Astrocyte (in vitro differentiated cells and primary cell): Measurements from ENCODE around the gene DPH5. TPM values are rescaled to one million over a fixed set of nuclear protein-coding genes. Genes with fewer than 3 reads are reported as not detected.

Source experiments
- DNase-seq: peaks from one replicate; pipeline ENCODE4 v3.0.0-alpha.2; 2010; ENCODE audit warnings: low read depth
- FAIRE-seq: peaks from 2 replicates; lab custom pipeline; 2011; peaks lifted over from hg19 to GRCh38; lab: Jason Lieb, UNC
- H2AFZ ChIP-seq: 2 replicates; pipeline ENCODE4 v1.6.0; 2012; ENCODE audit warnings: low read depth, low read length, inconsistent platforms
- H3K27ac ChIP-seq: 2 replicates; pipeline ENCODE4 v1.5.1; 2011; ENCODE audit warnings: low read depth, low read length, inconsistent platforms
- H3K27me3 ChIP-seq: 2 replicates; pipeline ENCODE4 v1.6.0; 2011; ENCODE audit warnings: low read length, inconsistent platforms; ENCODE audit not compliant: insufficient read depth
- H3K36me3 ChIP-seq: 2 replicates; pipeline ENCODE4 v1.5.1; 2011; ENCODE audit warnings: low read length, inconsistent platforms; ENCODE audit not compliant: insufficient read depth
- H3K4me1 ChIP-seq: 2 replicates; pipeline ENCODE4 v1.5.1; 2011; ENCODE audit warnings: low read length, inconsistent platforms; ENCODE audit not compliant: insufficient read depth
- H3K4me2 ChIP-seq: 2 replicates; pipeline ENCODE4 v1.6.0; 2012; ENCODE audit warnings: low read length, inconsistent platforms
- H3K4me3 ChIP-seq: 2 replicates; pipeline ENCODE4 v1.5.1; 2011; ENCODE audit warnings: low read depth, mild to moderate bottlenecking, low read length, inconsistent platforms; ENCODE audit not compliant: insufficient read depth
- H3K79me2 ChIP-seq: 2 replicates; pipeline ENCODE4 v1.6.0; 2012; ENCODE audit warnings: mild to moderate bottlenecking, low read length, inconsistent platforms; ENCODE audit not compliant: insufficient read depth
- H3K9ac ChIP-seq: 2 replicates; pipeline ENCODE4 v1.6.0; 2012; ENCODE audit warnings: mild to moderate bottlenecking, low read length, inconsistent platforms
- H3K9me3 ChIP-seq: 2 replicates; pipeline ENCODE4 v1.5.1; 2012; ENCODE audit warnings: low read depth, mild to moderate bottlenecking, low read length, inconsistent platforms; ENCODE audit not compliant: insufficient read depth
- H4K20me1 ChIP-seq: 2 replicates; pipeline ENCODE4 v1.6.0; 2012; ENCODE audit warnings: low read length, inconsistent platforms; ENCODE audit not compliant: insufficient read depth
- H3K27ac Mint-ChIP-seq: one replicate; pipeline ENCODE4 v1.8.0; 2021; ENCODE audit warnings: mild to moderate bottlenecking, mixed read lengths; ENCODE audit not compliant: unreplicated experiment
- H3K27me3 Mint-ChIP-seq: one replicate; pipeline ENCODE4 v1.8.0; 2021; ENCODE audit warnings: low read depth, mixed read lengths; ENCODE audit not compliant: unreplicated experiment
- H3K36me3 Mint-ChIP-seq: one replicate; pipeline ENCODE4 v1.8.0; 2021; ENCODE audit warnings: low read depth, mixed read lengths; ENCODE audit not compliant: unreplicated experiment
- H3K4me1 Mint-ChIP-seq: one replicate; pipeline ENCODE4 v1.8.0; 2021; ENCODE audit warnings: low read depth, mixed read lengths; ENCODE audit not compliant: unreplicated experiment
- H3K4me3 Mint-ChIP-seq: one replicate; pipeline ENCODE4 v1.8.0; 2021; ENCODE audit warnings: mild to moderate bottlenecking, moderate library complexity, mixed read lengths; ENCODE audit not compliant: unreplicated experiment
- H3K9me3 Mint-ChIP-seq: one replicate; pipeline ENCODE4 v1.8.0; 2021; ENCODE audit warnings: mild to moderate bottlenecking, mixed read lengths; ENCODE audit not compliant: unreplicated experiment
- EZH2 ChIP-seq: IDR thresholded peaks from 2 replicates; pipeline ENCODE4 v1.6.1; 2012; ENCODE audit warnings: mild to moderate bottlenecking, low read length, inconsistent platforms; ENCODE audit not compliant: insufficient read depth
- total RNA-seq: library from RNA; stranded (reverse); gene quantifications from 2 replicates; pipeline ENCODE4 v1.2.1, GENCODE V29; 2021
- TF ChIP-seq, protein P1 (sequence below): IDR thresholded peaks from 2 replicates; pipeline ENCODE4 v1.5.1; 2011; ENCODE audit warnings: low read depth, mild to moderate bottlenecking, inconsistent platforms, low read length, moderate library complexity; ENCODE audit not compliant: insufficient read depth

Gene DPH5
- total RNA-seq, 1 donor from 2014 or later: 29.6 TPM

DNA sequence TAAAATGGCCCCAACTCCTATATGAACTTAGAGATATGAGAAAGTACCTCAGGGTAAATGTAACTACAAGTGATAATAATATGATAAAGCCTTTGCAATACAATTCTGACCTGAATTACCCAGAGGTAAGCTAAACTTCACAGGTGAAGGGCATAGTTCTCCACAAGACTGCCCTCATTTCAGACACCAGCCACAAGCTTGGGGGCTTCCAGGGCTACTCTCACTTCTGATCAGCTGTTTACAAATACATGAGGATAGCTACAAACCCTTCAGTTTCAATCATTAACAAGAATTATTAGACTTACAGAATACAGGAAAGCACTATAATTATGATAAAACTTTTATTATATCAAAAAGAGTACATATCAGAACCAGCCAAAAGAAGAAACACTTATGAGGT is 18.7 kb upstream of the DPH5 start:
- TF ChIP-seq EZH2: no peak
- TF ChIP-seq, protein P1, sequence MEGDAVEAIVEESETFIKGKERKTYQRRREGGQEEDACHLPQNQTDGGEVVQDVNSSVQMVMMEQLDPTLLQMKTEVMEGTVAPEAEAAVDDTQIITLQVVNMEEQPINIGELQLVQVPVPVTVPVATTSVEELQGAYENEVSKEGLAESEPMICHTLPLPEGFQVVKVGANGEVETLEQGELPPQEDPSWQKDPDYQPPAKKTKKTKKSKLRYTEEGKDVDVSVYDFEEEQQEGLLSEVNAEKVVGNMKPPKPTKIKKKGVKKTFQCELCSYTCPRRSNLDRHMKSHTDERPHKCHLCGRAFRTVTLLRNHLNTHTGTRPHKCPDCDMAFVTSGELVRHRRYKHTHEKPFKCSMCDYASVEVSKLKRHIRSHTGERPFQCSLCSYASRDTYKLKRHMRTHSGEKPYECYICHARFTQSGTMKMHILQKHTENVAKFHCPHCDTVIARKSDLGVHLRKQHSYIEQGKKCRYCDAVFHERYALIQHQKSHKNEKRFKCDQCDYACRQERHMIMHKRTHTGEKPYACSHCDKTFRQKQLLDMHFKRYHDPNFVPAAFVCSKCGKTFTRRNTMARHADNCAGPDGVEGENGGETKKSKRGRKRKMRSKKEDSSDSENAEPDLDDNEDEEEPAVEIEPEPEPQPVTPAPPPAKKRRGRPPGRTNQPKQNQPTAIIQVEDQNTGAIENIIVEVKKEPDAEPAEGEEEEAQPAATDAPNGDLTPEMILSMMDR: no peak
- Mint-ChIP-seq H3K27ac (no peak overlapping the region), H3K4me3 (no peak overlapping the region), H3K27me3 (no peaks in the 10 kb centered on the region), H3K9me3 (peaks cover 4% of the 10 kb centered on the region), H3K4me1 (peaks cover 3% of the 10 kb centered on the region), H3K36me3 (peaks cover 13% of the 10 kb centered on the region)
- Histone ChIP-seq H3K9ac (no peak overlapping the region), H3K36me3 (no peaks in the 10 kb centered on the region), H4K20me1 (no peaks in the 10 kb centered on the region), H2AFZ (no peak overlapping the region), H3K27me3 (no peaks in the 10 kb centered on the region), H3K27ac (no peak overlapping the region), H3K4me2 (no peak overlapping the region), H3K79me2 (no peaks in the 10 kb centered on the region), H3K4me3 (no peak overlapping the region), H3K9me3 (peaks cover 9% of the 10 kb centered on the region), H3K4me1 (peaks cover 3% of the 10 kb centered on the region)
- no peak for DNase-seq
- no peak for FAIRE-seq

DNA sequence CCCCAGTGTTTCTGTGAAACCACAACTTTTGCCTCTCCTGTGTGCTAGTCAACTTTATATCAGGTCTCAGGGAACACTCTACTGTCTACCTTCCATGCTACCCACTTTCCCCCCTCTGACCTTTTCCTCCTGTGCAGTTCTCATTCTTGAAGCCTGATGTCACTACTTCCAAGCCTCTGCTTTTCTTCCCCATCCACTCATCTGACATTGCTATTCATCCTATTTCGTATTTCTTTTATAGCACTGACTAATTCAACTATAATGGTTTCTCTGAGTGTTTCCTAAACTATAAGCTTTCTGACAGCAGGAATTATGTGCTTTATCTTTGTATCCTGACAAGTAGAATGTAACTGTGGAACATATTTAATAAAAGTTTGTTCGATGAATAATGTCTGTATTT is 18.2 kb upstream of the DPH5 start:
- no peak overlapping the region for H3K27ac ChIP-seq
- H3K79me2 ChIP-seq: no peaks in the 10 kb centered on the region
- peaks cover 4% of the 10 kb centered on the region for H3K9me3 Mint-ChIP-seq
- no peak overlapping the region for H3K4me3 Mint-ChIP-seq
- peaks cover 13% of the 10 kb centered on the region for H3K36me3 Mint-ChIP-seq
- no peak overlapping the region for H3K27ac Mint-ChIP-seq
- H3K36me3 ChIP-seq: no peaks in the 10 kb centered on the region
- TF ChIP-seq EZH2: no peak
- TF ChIP-seq, protein P1: no peak
- peaks cover 9% of the 10 kb centered on the region for H3K9me3 ChIP-seq
- DNase-seq (peak; percentile 60), FAIRE-seq (peak; percentile 29)
- H3K4me3 ChIP-seq: no peak overlapping the region
- H4K20me1 ChIP-seq: no peaks in the 10 kb centered on the region
- H3K27me3 Mint-ChIP-seq: no peaks in the 10 kb centered on the region
- H3K4me1 Mint-ChIP-seq: peaks cover 3% of the 10 kb centered on the region
- no peak overlapping the region for H3K9ac ChIP-seq
- H3K4me1 ChIP-seq: peaks cover 3% of the 10 kb centered on the region
- H2AFZ ChIP-seq: no peak overlapping the region
- H3K27me3 ChIP-seq: no peaks in the 10 kb centered on the region
- peak overlapping the region; percentile 2 for H3K4me2 ChIP-seq

DNA sequence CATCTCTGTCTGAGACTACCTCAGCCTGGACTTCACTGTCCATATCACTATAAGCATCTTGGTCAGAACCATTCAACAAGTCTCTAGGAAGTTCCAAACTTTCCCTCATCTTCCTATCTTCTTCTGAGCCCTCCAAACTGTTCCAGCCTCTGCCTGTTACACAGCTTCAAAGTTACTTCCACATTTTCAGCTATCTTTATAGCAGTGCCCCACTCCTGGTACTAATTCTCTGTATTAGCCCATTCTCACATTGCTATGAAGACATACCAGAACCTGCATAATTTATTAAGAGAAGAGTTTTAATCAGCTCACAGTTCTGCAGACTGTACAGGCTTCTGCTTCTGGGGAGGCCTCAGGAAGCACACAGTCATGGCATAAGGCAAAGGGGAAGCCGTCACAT is 15.7 kb upstream of the DPH5 start:
- H3K79me2 ChIP-seq: no peaks in the 10 kb centered on the region
- H3K9ac ChIP-seq: no peak overlapping the region
- FAIRE-seq: no peak
- H3K9me3 ChIP-seq: peaks cover 9% of the 10 kb centered on the region
- TF ChIP-seq, protein P1: no peak
- no peak for TF ChIP-seq EZH2
- H3K36me3 ChIP-seq: no peaks in the 10 kb centered on the region
- DNase-seq: no peak
- peaks cover 13% of the 10 kb centered on the region for H3K36me3 Mint-ChIP-seq
- peaks cover 4% of the 10 kb centered on the region for H3K9me3 Mint-ChIP-seq
- H3K27ac ChIP-seq: no peak overlapping the region
- H4K20me1 ChIP-seq: no peaks in the 10 kb centered on the region
- no peak overlapping the region for H3K4me3 Mint-ChIP-seq
- no peak overlapping the region for H3K27ac Mint-ChIP-seq
- H3K4me3 ChIP-seq: no peak overlapping the region
- H3K4me2 ChIP-seq: no peak overlapping the region
- H2AFZ ChIP-seq: no peak overlapping the region
- H3K27me3 ChIP-seq: no peaks in the 10 kb centered on the region
- peaks cover 3% of the 10 kb centered on the region for H3K4me1 ChIP-seq
- peaks cover 3% of the 10 kb centered on the region for H3K4me1 Mint-ChIP-seq
- no peaks in the 10 kb centered on the region for H3K27me3 Mint-ChIP-seq
